Fibroblast of the aortic adventitia (primary cell): ENCODE results near the gene CD96. TPM values are rescaled to one million over a fixed set of nuclear protein-coding genes. Genes with fewer than 3 reads are reported as not detected.
"Not testable (repeated sequence)": the region's sequence is repeated elsewhere in the genome, so short reads cannot be mapped to it uniquely, and the experiment has no call there.

Experiments used
- DNase-seq: peaks from one replicate; pipeline ENCODE4 v3.0.0-alpha.2; 2010; ENCODE audit warnings: low read depth
- H3K4me3 ChIP-seq: 2 replicates; pipeline ENCODE4 v1.5.1; 2011; ENCODE audit warnings: low read depth, mild to moderate bottlenecking, control low read depth, low read length, moderate library complexity
- CTCF ChIP-seq: IDR thresholded peaks from 2 replicates; pipeline ENCODE4 v1.5.1; 2011; ENCODE audit warnings: mild to moderate bottlenecking, low read length, control low read depth, inconsistent platforms; ENCODE audit not compliant: insufficient read depth
- total RNA-seq: library from RNA; depleted of rRNA; stranded (reverse); fragments of >200 nt; gene quantifications from 2 replicates; pipeline ENCODE4 v1.2.3, GENCODE V29; 2012; ENCODE audit warnings: low replicate concordance

Gene CD96
- total RNA-seq, 1 donor = 0.09 TPM

- no peak for DNase-seq
- no peak overlapping the region for H3K4me3 ChIP-seq
- TF ChIP-seq CTCF = no peak
These were observed 24.2 kb upstream of the CD96 start for GRCh38 chr3:111517801-111518200.

GRCh38 chr3:111519178-111519855, 22.7 kb upstream of the CD96 start:
- no peak for DNase-seq
- no peak for TF ChIP-seq CTCF
- H3K4me3 ChIP-seq = no peak overlapping the region

GRCh38 chr3:111521891-111522290, 20.1 kb upstream of the CD96 start:
- peak; percentile 33 for DNase-seq
- no peak for TF ChIP-seq CTCF

GRCh38 chr3:111524486-111524885, 17.5 kb upstream of the CD96 start:
- H3K4me3 ChIP-seq = not testable (repeated sequence)
- DNase-seq = peak; percentile 30

More at GRCh38 chr3:111521891-111522290, 20.1 kb upstream of the CD96 start:
- H3K4me3 ChIP-seq = no peak overlapping the region

GRCh38 chr3:111531446-111531845, 10.6 kb upstream of the CD96 start:
- no peak for TF ChIP-seq CTCF
- H3K4me3 ChIP-seq = no peak overlapping the region
- peak; percentile 68 for DNase-seq

GRCh38 chr3:111534701-111535100, 7.3 kb upstream of the CD96 start:
- H3K4me3 ChIP-seq = no peak overlapping the region
- peak; percentile 20 for DNase-seq
- no peak for TF ChIP-seq CTCF

- no peak for DNase-seq
- H3K4me3 ChIP-seq = no peak overlapping the region
- TF ChIP-seq CTCF = no peak
These were observed 3.9 kb upstream of the CD96 start for GRCh38 chr3:111538111-111538510.
